ENCODE measurements around the gene TMEM89. TPM values are rescaled to one million over a fixed set of nuclear protein-coding genes. Genes with fewer than 3 reads are reported as not detected.

The TMEM89 gene
- total RNA-seq, 3 donors from 2014 or later = not detected

DNA sequence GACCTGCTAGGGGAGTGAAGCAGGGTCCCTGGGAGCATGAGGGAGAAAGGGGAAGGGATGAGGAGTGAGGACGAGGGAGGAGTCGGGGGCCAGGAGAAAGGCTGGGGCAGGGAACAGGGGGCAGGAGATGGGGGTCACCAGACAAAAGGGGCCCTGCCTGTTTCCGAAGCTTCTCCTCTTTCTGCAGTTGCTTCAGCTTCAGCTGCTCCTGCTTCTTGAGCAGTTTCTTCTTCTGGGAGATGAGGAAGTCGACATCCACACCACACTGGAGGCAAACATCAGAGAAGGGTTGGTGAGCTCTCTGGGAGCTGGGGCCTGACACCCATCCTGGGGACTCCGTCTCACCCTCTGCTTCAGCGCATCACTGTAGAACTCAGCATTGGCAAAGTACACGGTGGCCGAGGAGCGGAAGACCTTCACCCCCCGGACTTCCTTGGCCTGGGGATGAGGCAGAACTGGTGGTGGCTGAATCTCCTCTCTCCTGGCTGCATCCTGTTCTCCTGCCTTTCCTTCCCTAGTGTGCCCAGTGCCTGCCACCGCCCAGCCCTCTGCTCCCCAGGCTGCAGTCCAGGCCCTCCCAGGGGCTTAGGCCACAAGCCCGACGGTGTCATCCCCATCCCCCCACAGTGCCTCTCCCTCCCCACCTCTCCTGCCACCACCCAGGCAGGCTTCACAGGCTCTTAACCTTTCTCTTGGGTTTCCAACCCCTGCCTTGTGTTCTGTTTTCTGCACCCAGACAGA lies 6.9 kb upstream of the TMEM89 start:
- no peak overlapping the region for H3K4me3 ChIP-seq
- H3K4me1 ChIP-seq = no peaks in the 10 kb centered on the region
- no peak overlapping the region for H3K27ac ChIP-seq
- H3K27me3 ChIP-seq = no peaks in the 10 kb centered on the region
- intact Hi-C loops (cut with DNase I; ENCODE audit: low total_unique reads) = no loop called here
- no peaks in the 10 kb centered on the region for H3K36me3 ChIP-seq
- H3K9me3 ChIP-seq = no peaks in the 10 kb centered on the region
- no peak for DNase-seq (ENCODE audit: low spot score in 2 of 2)
- TF ChIP-seq POLR2A (IDR thresholded peaks at IDR 0.05) (no peak), POLR2AphosphoS5 (IDR thresholded peaks at IDR 0.05) (no peak)
- TF ChIP-seq, protein P1, sequence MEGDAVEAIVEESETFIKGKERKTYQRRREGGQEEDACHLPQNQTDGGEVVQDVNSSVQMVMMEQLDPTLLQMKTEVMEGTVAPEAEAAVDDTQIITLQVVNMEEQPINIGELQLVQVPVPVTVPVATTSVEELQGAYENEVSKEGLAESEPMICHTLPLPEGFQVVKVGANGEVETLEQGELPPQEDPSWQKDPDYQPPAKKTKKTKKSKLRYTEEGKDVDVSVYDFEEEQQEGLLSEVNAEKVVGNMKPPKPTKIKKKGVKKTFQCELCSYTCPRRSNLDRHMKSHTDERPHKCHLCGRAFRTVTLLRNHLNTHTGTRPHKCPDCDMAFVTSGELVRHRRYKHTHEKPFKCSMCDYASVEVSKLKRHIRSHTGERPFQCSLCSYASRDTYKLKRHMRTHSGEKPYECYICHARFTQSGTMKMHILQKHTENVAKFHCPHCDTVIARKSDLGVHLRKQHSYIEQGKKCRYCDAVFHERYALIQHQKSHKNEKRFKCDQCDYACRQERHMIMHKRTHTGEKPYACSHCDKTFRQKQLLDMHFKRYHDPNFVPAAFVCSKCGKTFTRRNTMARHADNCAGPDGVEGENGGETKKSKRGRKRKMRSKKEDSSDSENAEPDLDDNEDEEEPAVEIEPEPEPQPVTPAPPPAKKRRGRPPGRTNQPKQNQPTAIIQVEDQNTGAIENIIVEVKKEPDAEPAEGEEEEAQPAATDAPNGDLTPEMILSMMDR (IDR thresholded peaks at IDR 0.05) = no peak

DNA sequence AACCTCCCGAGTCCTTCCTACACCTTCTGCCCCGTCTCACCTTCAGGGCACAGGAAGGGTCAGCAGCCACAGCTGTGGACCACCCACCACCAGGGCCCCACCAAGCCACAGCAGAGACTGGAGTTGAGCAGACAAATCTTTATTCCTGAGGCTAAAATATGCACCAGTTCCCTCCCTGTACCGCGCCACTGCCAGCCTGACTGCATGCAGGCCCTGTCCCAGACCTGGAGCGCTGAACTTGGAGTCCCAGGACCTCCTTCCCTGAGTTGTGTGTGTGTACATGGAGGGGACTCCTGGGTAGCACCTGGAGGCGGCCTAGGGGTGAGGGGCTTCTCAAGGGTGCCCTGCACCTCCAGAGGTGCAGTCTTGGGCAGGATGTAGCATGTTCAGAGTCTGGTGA lies 4.0 kb upstream of the TMEM89 start:
- intact Hi-C loops (cut with DNase I; ENCODE audit: low total_unique reads) = no loop called here
- no peak overlapping the region for H3K4me3 ChIP-seq
- no peaks in the 10 kb centered on the region for H3K27me3 ChIP-seq
- no peaks in the 10 kb centered on the region for H3K4me1 ChIP-seq
- no peaks in the 10 kb centered on the region for H3K9me3 ChIP-seq
- no peak overlapping the region for H3K27ac ChIP-seq
- TF ChIP-seq POLR2A (IDR thresholded peaks at IDR 0.05) (no peak), POLR2AphosphoS5 (IDR thresholded peaks at IDR 0.05) (no peak)
- TF ChIP-seq, protein P1 (IDR thresholded peaks at IDR 0.05) = no peak
- no peaks in the 10 kb centered on the region for H3K36me3 ChIP-seq
- DNase-seq (ENCODE audit: low spot score in 2 of 2) = no peak

DNA sequence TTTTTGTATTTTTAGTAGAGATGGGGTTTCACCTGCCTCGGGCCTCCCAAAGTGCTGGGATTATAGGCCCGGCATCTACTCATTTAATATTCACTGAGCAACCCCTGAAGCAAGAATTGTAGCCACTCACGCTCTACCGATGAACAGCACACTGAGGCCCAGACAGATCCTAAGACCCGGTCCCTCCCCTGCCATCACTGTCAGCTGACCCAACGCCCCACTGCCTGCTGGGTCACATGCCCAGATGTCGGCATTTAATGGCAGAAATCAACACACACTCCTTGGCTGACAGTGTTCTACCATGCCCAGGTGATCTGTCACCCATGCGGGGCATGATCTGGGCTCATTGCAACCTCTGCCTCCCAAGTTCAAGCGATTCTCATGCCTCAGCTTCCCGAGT lies 3.2 kb upstream of the TMEM89 start:
- no peak for TF ChIP-seq POLR2AphosphoS5 (IDR thresholded peaks at IDR 0.05)
- TF ChIP-seq POLR2A (IDR thresholded peaks at IDR 0.05) = no peak
- TF ChIP-seq, protein P1 (IDR thresholded peaks at IDR 0.05) = no peak
- intact Hi-C loops (cut with DNase I; ENCODE audit: low total_unique reads) = no loop called here
- H3K4me1 ChIP-seq = no peaks in the 10 kb centered on the region
- no peak overlapping the region for H3K27ac ChIP-seq
- H3K9me3 ChIP-seq = no peaks in the 10 kb centered on the region
- no peak overlapping the region for H3K4me3 ChIP-seq
- no peaks in the 10 kb centered on the region for H3K27me3 ChIP-seq
- no peak for DNase-seq (ENCODE audit: low spot score in 2 of 2)
- H3K36me3 ChIP-seq = no peaks in the 10 kb centered on the region

DNA sequence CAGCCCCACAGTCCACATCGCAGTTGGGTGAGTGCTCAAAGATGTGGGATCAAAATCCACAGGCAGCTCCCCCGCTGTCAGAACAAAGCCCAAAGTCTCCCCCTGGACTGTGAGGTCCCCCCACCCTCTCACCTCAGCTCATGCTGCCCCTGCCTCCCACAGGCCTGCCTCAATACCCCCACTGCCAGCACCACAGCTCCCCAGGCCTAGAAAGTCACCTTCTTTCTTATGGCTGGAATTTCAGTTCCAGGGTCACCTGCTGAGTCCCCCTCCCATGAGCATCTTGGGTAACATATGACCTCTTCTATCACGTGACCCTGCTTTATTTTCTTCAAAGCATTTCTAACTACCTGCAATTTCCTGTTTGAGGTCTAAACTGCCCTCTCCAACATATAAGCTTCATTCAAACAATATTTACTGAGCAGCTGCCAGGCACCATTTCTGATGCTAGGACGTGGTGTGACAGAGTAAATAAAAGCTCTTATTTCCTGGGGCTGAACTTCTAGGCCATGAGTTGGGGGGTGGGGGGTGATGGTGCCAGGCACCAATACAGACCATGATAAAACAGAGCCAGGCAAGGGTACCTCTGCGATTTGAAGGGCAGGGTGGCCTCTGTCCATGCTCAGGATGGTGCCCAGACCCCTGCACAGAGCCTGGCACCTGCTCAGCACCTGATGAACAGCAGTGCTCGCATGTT lies 2.4 kb upstream of the TMEM89 start:
- intact Hi-C loops (cut with DNase I; ENCODE audit: low total_unique reads) = no loop called here
- Histone ChIP-seq H3K36me3 (no peaks in the 10 kb centered on the region), H3K4me1 (no peaks in the 10 kb centered on the region), H3K9me3 (no peaks in the 10 kb centered on the region), H3K27ac (no peak overlapping the region), H3K4me3 (no peak overlapping the region), H3K27me3 (no peaks in the 10 kb centered on the region)
- DNase-seq (ENCODE audit: low spot score in 2 of 2) = no peak
- TF ChIP-seq POLR2AphosphoS5 (IDR thresholded peaks at IDR 0.05) = no peak

DNA sequence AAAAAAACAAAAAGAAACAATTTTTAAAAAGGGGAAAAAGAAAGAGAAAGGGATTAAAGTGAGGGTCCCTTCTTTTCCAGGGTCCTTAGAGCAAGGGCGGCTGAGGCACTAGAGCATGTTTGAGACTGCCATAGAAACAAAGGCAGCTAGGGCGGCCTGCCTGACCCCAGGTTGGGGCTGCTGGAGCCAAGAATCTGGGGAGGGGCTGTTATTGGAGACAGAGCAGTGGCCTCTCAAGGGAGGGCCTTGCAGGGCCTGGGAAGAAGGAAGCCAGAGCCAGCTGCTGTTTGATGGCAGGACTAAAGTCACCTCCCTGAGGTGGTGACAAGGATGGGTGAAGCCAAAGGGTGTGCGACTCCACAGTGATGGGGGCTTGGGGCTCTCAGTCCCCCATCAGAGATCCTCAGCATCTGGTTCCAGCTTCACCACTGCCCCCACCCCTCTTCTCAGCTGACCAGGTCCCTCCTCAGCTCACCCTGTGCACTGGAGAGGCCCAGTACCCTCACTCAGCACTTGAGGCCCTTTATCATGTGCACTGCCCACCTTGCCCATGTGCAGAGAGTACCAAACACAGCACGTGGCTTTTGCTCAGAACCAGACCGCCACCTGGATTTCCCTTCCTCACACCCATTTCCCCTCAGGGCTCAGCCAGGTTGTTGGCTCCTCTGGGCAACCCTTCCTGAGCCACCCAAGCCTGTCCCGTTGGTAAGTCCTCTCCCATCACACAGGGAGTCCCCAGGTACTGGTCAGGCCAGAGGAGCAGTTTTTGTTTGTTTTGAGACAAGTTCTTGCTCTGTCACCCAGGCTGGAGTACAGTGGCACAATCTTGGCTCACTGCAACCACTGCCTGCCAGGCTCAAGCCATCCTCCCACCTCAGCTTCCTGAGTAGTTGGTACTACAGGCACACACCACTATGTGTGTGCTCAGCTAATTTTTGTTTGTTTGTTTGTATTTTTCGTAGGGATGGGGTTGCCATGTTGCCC lies 1.7 kb downstream of the TMEM89 start:
- no peak overlapping the region for H3K4me3 ChIP-seq
- no peaks in the 10 kb centered on the region for H3K36me3 ChIP-seq
- no peak for DNase-seq (ENCODE audit: low spot score in 2 of 2)
- no peaks in the 10 kb centered on the region for H3K27me3 ChIP-seq
- H3K4me1 ChIP-seq = no peaks in the 10 kb centered on the region
- TF ChIP-seq, protein P1 (IDR thresholded peaks at IDR 0.05) = no peak
- no peak for TF ChIP-seq POLR2AphosphoS5 (IDR thresholded peaks at IDR 0.05)
- no peak for TF ChIP-seq POLR2A (IDR thresholded peaks at IDR 0.05)
- no peak overlapping the region for H3K27ac ChIP-seq
- peaks cover 11 to 13% of the 10 kb centered on the region in 2 donors for H3K9me3 ChIP-seq
- intact Hi-C loops (cut with DNase I; ENCODE audit: low total_unique reads) = loop anchor here (5.0 kb wide), 1 partner anchor 1107 kb away; no protein-coding TSS in a partner anchor
